ENCODE measurements around the gene APBB3.

DNA sequence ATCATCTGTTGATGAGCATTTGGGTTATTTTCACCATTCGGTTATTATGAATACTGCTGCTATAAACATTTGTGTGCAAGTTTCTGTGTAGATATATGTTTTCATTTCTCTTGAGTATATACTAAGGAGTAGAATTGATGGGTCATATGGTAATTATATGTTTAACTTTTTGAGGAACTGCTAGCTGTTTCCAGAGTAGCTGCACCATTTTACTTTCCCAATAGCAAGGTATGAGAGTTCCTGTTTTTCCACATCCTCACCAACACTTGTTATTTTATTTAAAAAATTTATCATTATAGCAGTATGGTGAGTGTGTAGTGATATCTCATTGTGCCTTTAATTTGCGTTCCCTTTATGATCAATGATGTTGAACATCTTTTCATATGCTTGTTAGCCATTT lies 39.3 kb upstream of the APBB3 start:
- TF ChIP-seq, protein P1, sequence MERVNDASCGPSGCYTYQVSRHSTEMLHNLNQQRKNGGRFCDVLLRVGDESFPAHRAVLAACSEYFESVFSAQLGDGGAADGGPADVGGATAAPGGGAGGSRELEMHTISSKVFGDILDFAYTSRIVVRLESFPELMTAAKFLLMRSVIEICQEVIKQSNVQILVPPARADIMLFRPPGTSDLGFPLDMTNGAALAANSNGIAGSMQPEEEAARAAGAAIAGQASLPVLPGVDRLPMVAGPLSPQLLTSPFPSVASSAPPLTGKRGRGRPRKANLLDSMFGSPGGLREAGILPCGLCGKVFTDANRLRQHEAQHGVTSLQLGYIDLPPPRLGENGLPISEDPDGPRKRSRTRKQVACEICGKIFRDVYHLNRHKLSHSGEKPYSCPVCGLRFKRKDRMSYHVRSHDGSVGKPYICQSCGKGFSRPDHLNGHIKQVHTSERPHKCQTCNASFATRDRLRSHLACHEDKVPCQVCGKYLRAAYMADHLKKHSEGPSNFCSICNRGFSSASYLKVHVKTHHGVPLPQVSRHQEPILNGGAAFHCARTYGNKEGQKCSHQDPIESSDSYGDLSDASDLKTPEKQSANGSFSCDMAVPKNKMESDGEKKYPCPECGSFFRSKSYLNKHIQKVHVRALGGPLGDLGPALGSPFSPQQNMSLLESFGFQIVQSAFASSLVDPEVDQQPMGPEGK (CRISPR knock-in tag; IDR thresholded peaks at IDR 0.05; ENCODE audit: borderline replicate concordance), result no peak
- TF ChIP-seq ZFP3 (CRISPR knock-in tag; IDR thresholded peaks at IDR 0.05) (no peak), ZNF565 (CRISPR knock-in tag; conservative IDR thresholded peaks at IDR 0.05; ENCODE audit: low read depth) (no peak), ZNF8 (CRISPR knock-in tag; IDR thresholded peaks at IDR 0.05) (no peak), ESRRG (CRISPR knock-in tag; IDR thresholded peaks at IDR 0.05) (no peak), PPARA (CRISPR knock-in tag; IDR thresholded peaks at IDR 0.05; ENCODE audit: borderline replicate concordance) (no peak)

All from SK-N-SH treated with all-trans-retinoic acid at 6 μM for 48 hours (cell line).